GM19455 (cell line): ENCODE data around the gene RAB19.
"Not testable (repeated sequence)": the region's sequence is repeated elsewhere in the genome, so short reads cannot be mapped to it uniquely, and the experiment has no call there.

ENCODE experiments used
- ATAC-seq: cut with Tn5 transposase; IDR thresholded peaks from one replicate; pipeline ENCODE4 v1.9.1; 2021; ENCODE audit not compliant: unreplicated experiment

RAB19 gene

DNA sequence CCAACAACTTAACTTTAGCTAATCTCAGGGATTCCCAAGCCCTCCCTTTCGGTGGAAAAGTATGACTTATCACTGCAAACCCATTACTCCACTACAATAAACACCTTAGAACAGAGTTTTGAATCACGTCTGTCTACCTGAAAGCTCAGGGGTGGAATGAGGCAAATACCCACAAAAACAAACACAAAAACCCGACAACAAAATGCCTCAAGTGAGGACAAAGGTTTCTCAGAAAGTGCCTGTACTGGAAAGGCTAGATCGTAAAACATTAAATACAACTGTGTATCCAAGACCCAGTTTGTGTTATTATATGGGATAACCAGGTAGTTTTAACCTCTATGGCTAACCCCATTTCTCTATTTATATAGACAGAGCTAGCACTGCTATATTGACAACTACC, 49.4 kb downstream of the RAB19 start:
- ATAC-seq, result no peak

DNA sequence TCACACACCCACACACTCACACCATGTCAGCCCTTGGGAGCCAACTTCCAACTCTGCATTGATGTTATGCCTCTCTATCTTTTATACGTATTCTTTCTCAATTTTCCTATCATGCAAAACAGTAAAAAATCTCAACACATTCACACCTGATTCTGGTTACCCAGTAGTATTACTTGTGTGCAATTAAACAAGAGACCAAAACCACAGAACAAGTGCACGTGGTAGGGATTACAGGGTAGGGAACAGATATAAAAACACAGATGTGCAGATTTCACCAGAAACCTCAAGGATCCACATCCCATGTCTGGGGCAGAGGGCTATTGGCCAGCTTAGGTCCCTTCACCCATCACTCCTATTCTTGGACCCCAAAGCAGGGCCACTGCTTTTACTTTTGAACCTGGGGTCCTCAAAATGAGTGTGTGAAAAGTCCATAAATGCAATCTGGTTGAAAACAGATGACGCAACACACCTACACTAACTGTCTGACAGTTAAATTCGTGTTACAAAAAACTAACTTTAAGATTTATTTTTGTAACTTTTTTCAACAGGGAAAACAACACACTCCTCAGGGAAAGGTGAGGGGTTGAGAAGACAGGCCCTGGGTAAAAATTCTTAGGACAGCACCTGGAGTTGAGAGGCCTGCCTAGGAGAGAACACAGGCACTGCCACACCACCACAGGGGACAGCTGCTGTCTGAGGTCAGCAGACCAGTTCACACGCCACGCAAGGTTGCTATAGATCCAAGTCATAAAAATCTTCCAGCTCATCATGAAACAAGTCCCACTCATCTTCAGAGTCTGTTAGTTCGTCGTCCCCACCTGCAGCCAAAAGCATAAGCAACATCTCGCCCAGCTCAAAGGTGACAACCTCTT, 50.2 kb downstream of the RAB19 start:
- ATAC-seq, result not testable (repeated sequence)

DNA sequence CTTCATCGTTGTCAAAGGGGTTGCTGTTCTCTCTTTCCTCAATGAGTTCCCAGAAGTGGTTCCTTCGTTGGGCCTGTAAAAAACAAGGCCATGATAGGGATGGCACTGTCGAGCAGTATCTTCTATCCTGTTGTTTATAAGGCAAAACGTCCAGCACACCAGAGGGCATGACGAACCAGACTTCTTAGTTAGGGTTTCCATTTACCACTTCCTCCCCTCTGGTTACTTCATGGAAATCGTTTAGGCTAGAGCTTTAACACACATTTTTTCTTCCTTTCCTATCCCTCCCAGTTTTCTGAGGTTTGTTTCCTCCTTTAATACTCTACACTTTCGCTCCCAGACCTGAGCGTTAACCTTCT, 50.8 kb downstream of the RAB19 start:
- ATAC-seq, result no peak

- ATAC-seq, result no peak
Observed at GRCh38 chr7:140455743-140456142, 51.9 kb downstream of the RAB19 start.

- ATAC-seq, result no peak
Observed at GRCh38 chr7:140456551-140457051, 52.7 kb downstream of the RAB19 start.

DNA sequence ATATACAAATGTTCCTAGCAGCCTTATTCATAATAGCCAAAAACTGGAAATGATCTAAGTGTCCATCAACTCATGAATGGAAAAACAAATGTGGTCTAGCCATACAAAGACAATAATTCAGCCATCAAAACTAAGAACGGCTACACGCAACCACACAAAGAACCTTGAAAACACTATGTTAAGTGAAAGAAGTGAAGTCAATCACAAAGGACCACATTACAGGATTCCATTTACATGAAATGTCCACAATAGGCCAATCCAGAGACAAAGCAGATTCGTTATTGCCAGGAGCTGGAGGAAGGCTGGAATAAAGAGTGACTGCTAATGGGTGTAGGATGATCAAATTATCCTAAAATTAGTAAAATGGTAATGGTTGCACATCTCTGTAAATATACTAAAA, 54.3 kb downstream of the RAB19 start:
- no peak for ATAC-seq

DNA sequence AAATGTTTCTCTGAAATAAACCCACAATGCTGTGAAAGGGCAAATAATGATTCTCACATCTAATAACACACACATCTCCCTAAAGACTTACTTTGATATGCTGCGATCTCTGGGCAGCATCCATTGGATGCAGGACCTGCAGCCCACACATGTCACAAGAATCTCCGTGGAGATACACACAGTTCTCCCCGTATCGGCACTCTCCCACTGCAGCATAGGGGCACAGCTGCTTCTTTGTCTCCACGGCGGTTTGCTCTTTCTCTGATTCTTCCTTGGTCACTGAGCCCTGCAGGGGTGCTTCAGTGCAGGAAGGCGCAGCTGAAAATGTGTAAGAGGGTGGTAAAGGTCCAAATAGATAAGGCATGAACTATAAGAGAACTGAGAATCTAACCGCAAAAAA, 55.1 kb downstream of the RAB19 start:
- ATAC-seq, result no peak

DNA sequence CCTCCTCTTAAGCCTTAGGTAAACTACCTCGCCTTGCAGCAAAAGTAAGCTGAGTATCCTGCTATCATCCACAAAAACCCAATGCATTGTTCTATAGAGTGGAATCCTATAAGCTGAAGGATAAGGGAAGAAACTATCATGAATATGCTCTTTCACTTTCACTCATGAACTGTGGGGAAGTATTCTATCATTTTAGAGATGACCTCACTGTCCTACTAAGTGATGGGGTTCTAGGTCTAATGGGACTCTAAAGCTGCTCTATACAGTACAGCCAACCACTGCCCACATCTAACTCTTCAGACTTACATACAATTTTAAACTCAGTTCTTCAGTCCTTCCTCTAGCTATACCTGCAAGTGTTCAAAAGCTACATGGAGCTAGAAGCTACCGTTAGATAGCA, 59.3 kb downstream of the RAB19 start:
- no peak for ATAC-seq

DNA sequence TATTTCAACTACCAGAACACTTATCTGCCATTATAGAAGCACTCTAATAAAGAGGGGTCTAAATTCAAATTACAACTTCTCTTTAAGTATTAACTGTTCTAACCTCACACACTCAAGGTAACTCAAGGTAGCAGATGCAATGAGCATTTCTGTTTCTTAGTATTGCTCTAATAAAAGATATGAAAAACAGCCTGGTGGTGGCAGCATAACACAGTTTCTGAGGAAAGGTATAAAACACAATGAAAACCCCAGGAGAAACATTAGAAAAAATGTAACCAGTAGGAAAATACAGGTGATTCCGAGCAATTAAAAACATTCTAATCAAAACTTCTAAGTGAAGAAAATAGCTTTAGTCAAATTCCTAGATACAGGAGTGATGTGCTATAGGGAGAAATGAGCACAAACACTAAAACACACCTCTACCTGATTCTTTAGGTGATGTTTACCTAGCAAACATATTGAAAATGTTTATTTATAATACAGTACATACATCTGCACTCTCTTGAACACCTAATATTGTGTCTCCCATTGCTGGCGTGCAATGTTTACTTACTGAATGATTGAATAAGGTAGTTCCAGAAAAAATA, 72.0 kb downstream of the RAB19 start:
- ATAC-seq, result no peak

DNA sequence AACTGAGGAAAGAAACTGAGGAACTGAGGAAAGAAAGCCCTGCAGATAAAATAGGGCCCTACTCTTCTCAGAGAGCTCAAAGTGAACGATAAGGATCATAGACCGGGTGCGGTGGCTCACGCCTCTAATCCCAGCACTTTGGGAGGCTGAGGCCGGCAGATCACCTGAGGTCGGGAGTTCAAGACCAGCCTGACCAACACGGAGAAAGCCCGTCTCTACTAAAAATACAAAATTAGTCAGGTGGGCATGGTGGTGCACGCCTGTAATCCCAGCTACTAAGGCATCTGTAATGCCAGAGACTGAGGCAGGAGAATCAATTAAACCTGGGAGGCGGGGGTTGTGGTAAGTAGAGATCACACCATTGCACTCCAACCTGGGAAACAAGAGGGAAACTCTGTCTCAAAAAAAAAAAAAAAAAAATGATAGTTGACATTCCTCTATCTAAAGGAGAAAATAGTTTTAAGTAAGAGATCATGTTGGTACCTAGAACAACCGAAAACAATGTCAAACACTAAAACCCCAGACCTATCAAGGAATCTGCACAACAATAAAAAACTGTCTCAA, 72.9 kb downstream of the RAB19 start:
- no peak for ATAC-seq
